ENCODE results near the gene CAMK2G. TPM values are rescaled to one million over a fixed set of nuclear protein-coding genes. Genes with fewer than 3 reads are reported as not detected.

CAMK2G gene
- total RNA-seq, 3 donors from 2014 or later = 22.6 to 28.0 (median 27.2) TPM

DNA sequence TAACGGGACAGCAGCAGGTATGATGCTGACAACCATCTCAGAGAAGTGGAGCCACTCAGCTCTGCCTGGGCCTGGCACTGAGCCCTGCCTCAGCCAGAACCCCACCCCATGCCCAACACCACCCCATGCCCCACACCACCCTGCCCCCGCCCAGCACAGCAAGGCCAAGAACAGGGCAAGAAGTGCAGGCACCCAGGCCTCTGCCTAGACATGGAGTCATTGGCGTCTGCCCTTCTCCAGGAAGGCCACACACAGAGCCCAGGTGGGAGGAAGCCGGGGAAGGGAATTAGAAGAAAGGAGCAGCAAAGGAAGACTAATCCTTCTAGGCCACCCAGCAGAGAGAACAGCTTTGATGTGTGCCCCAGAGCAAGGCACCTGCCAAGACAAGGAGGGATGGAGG lies 18.9 kb downstream of the CAMK2G start:
- Histone ChIP-seq H3K27me3 (no peaks in the 10 kb centered on the region), H3K9me3 (no peaks in the 10 kb centered on the region), H3K4me3 (no peak overlapping the region), H3K4me1 (no peaks in the 10 kb centered on the region), H3K27ac (no peak overlapping the region), H3K36me3 (no peaks in the 10 kb centered on the region)
- TF ChIP-seq, protein P1, sequence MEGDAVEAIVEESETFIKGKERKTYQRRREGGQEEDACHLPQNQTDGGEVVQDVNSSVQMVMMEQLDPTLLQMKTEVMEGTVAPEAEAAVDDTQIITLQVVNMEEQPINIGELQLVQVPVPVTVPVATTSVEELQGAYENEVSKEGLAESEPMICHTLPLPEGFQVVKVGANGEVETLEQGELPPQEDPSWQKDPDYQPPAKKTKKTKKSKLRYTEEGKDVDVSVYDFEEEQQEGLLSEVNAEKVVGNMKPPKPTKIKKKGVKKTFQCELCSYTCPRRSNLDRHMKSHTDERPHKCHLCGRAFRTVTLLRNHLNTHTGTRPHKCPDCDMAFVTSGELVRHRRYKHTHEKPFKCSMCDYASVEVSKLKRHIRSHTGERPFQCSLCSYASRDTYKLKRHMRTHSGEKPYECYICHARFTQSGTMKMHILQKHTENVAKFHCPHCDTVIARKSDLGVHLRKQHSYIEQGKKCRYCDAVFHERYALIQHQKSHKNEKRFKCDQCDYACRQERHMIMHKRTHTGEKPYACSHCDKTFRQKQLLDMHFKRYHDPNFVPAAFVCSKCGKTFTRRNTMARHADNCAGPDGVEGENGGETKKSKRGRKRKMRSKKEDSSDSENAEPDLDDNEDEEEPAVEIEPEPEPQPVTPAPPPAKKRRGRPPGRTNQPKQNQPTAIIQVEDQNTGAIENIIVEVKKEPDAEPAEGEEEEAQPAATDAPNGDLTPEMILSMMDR (IDR thresholded peaks at IDR 0.05) = no peak
- TF ChIP-seq POLR2A (IDR thresholded peaks at IDR 0.05) = no peak
- TF ChIP-seq POLR2AphosphoS5 (IDR thresholded peaks at IDR 0.05) = no peak
- no peak for DNase-seq (ENCODE audit: low spot score in 2 of 2)
- intact Hi-C loops (cut with DNase I; ENCODE audit: low total_unique reads) = no loop called here

DNA sequence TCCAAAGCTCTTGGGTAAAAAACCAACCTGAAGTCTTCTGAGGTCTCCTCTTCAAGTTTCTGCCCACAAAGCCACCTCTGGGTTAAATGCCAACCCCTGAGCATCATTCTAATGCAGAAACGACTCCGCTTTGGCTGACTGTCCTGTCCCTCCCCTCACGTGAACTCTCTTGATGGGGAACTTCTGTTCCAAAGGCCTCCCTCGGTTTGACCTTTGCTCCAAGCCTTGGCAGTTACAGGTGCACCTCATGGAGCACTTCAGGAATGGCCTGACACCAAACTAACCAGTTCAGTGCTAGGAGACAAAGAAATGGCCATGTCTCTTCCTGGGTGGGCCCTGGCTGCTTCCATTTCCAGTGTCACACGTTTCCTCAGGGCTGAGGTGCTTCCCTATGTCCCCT lies 20.0 kb downstream of the CAMK2G start:
- intact Hi-C loops (cut with DNase I; ENCODE audit: low total_unique reads) = no loop called here
- DNase-seq (ENCODE audit: low spot score in 2 of 2) = no peak
- H3K9me3 ChIP-seq = no peaks in the 10 kb centered on the region
- peaks cover 0 to 3% of the 10 kb centered on the region in 2 donors for H3K4me1 ChIP-seq
- no peak overlapping the region for H3K27ac ChIP-seq
- no peaks in the 10 kb centered on the region for H3K36me3 ChIP-seq
- no peak overlapping the region for H3K4me3 ChIP-seq
- no peaks in the 10 kb centered on the region for H3K27me3 ChIP-seq
- TF ChIP-seq POLR2A (IDR thresholded peaks at IDR 0.05) = no peak
- TF ChIP-seq, protein P1 (IDR thresholded peaks at IDR 0.05) = no peak
- no peak for TF ChIP-seq POLR2AphosphoS5 (IDR thresholded peaks at IDR 0.05)

DNA sequence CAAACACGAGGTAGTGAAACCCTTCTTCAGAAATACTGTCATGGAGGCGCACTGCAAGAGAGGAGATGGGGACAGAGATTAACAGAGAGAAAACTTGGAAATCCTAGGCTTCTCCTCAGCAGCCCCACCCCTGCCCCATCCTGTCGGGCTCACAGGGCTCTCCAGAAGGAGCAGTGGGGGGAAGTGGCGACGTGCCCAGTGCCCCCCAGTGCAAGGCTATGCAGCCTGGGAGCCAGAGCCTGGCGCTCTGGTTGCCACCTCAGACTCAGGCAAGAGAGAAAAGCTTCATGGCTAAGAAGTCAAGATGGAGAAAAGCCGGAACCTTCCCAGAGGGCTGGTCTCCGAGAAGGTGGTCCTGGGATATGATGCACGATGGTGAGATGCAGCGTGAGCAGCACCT lies 21.2 kb downstream of the CAMK2G start:
- Histone ChIP-seq H3K4me1 (peaks cover 0 to 4% of the 10 kb centered on the region in 2 donors), H3K9me3 (no peaks in the 10 kb centered on the region), H3K27ac (no peak overlapping the region), H3K36me3 (no peaks in the 10 kb centered on the region), H3K4me3 (no peak overlapping the region), H3K27me3 (no peaks in the 10 kb centered on the region)
- intact Hi-C loops (cut with DNase I; ENCODE audit: low total_unique reads) = loop anchor here (1.0 kb wide), 1 partner anchor 41 kb away; no protein-coding TSS in a partner anchor
- DNase-seq (ENCODE audit: low spot score in 2 of 2) = no peak
- TF ChIP-seq POLR2A (IDR thresholded peaks at IDR 0.05) (no peak), POLR2AphosphoS5 (IDR thresholded peaks at IDR 0.05) (no peak)
- TF ChIP-seq, protein P1 (IDR thresholded peaks at IDR 0.05) = no peak

DNA sequence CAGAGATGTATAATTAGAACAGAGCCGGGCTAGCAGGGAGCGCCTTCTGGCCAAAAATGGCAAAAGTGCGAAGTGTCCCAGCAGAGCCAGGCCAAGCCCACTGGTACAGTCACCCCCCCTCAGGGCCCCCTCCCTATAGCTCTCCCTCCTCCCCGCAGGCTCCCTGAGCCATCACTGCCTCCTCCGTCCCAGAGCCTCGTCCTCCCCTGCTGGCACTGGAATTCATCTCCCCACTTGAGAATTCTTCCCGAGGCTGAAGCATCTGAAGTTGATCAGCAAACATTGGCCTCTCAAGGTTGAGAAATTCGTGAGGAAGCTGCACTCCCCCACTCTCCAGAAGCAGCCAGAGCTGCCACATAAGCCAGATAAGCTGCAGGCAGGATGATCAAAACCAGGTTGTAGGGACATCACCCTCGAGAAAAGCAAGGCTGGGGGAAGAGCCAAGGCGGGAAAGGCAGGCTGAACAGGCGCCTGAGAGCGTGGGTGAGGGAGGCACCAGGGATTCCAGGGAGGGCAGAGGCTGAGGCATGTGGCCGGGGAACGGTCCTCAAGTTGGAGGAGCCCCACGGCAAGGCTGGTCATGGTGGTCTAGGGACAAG lies 23.4 kb downstream of the CAMK2G start:
- Histone ChIP-seq H3K27me3 (no peaks in the 10 kb centered on the region), H3K4me1 (peaks cover 0 to 4% of the 10 kb centered on the region in 2 donors), H3K9me3 (no peaks in the 10 kb centered on the region), H3K36me3 (no peaks in the 10 kb centered on the region), H3K4me3 (no peak overlapping the region), H3K27ac (peak overlapping the region; percentile 46 to 80)
- DNase-seq (ENCODE audit: low spot score in 2 of 2) = peak in 1 of 2 donors; percentile 28
- intact Hi-C loops (cut with DNase I; ENCODE audit: low total_unique reads) = no loop called here
- TF ChIP-seq, protein P1 (IDR thresholded peaks at IDR 0.05) = no peak
- TF ChIP-seq POLR2AphosphoS5 (IDR thresholded peaks at IDR 0.05) = peak in 1 of 3 donors; percentile 54
- TF ChIP-seq POLR2A (IDR thresholded peaks at IDR 0.05) = no peak

DNA sequence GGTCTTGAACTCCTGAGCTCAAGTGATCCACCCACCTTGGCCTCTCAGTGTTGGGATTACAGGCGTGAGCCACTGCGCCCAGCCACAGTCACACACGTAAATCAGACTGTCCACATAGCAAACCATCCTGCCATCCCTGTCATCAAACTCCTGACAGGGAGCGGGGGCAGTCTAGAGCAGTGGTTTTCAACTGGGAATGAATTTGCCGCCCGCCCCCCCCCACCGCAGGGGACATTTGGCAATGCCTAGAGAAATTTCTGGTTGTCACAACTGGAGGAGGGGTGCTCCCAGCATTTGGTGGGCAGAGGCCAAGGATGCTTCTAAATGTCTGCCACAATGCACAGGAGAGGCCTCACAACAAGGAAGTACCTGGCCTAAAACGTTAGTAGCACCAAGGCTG lies 24.1 kb downstream of the CAMK2G start:
- no peak overlapping the region for H3K4me3 ChIP-seq
- TF ChIP-seq POLR2A (IDR thresholded peaks at IDR 0.05) (no peak), POLR2AphosphoS5 (IDR thresholded peaks at IDR 0.05) (no peak)
- TF ChIP-seq, protein P1 (IDR thresholded peaks at IDR 0.05) = no peak
- H3K36me3 ChIP-seq = no peaks in the 10 kb centered on the region
- H3K9me3 ChIP-seq = no peaks in the 10 kb centered on the region
- intact Hi-C loops (cut with DNase I; ENCODE audit: low total_unique reads) = no loop called here
- no peaks in the 10 kb centered on the region for H3K27me3 ChIP-seq
- peak overlapping the region; percentile 46 to 80 for H3K27ac ChIP-seq
- peaks cover 0 to 4% of the 10 kb centered on the region in 2 donors for H3K4me1 ChIP-seq
- no peak for DNase-seq (ENCODE audit: low spot score in 2 of 2)
